HG03521 (cell line): Measurements from ENCODE around the gene PSMD12.
A peak's percentile ranks its signal among the peaks of the same experiment; 100 is the strongest.
"Not testable (repeated sequence)": the region's sequence is repeated elsewhere in the genome, so short reads cannot be mapped to it uniquely, and the experiment has no call there.

Experiments used
- ATAC-seq: cut with Tn5 transposase; IDR thresholded peaks from one replicate; pipeline ENCODE4 v1.9.1; 2021; ENCODE audit warnings: mild to moderate bottlenecking, moderate library complexity; ENCODE audit not compliant: unreplicated experiment

Gene PSMD12

GRCh38 chr17:67366193-67367157, at the start of gene PSMD12:
PSMD12 (minus strand) TSS chr17:67366577; CDS start chr17:67366519, 58 bp downstream.
- peak; percentile 86 for ATAC-seq

- no peak for ATAC-seq
These were observed 48.9 kb upstream of the PSMD12 start for GRCh38 chr17:67415291-67415690.

- no peak for ATAC-seq
These were observed 48.2 kb upstream of the PSMD12 start for GRCh38 chr17:67414559-67414958.

GRCh38 chr17:67414130-67414529, 47.8 kb upstream of the PSMD12 start:
- no peak for ATAC-seq

GRCh38 chr17:67413388-67413787, 47.0 kb upstream of the PSMD12 start:
- ATAC-seq: no peak

GRCh38 chr17:67412941-67413340, 46.6 kb upstream of the PSMD12 start:
- no peak for ATAC-seq

- ATAC-seq: no peak
These were observed 45.7 kb upstream of the PSMD12 start for GRCh38 chr17:67412032-67412431.

GRCh38 chr17:67411397-67411796, 45.0 kb upstream of the PSMD12 start:
- no peak for ATAC-seq

GRCh38 chr17:67408455-67408830, 42.1 kb upstream of the PSMD12 start:
- not testable (repeated sequence) for ATAC-seq

GRCh38 chr17:67403483-67403882, 37.1 kb upstream of the PSMD12 start:
- no peak for ATAC-seq

- ATAC-seq: no peak
These were observed 36.7 kb upstream of the PSMD12 start for GRCh38 chr17:67403065-67403464.

GRCh38 chr17:67401598-67402504, 35.5 kb upstream of the PSMD12 start:
- no peak for ATAC-seq

- ATAC-seq: no peak
These were observed 34.7 kb upstream of the PSMD12 start for GRCh38 chr17:67401106-67401505.

- ATAC-seq: no peak
These were observed 33.8 kb upstream of the PSMD12 start for GRCh38 chr17:67400193-67400592.

- no peak for ATAC-seq
These were observed 33.3 kb upstream of the PSMD12 start for GRCh38 chr17:67399676-67400075.

- no peak for ATAC-seq
These were observed 27.5 kb upstream of the PSMD12 start for GRCh38 chr17:67393809-67394397.

GRCh38 chr17:67392111-67392510, 25.7 kb upstream of the PSMD12 start:
- ATAC-seq: no peak

GRCh38 chr17:67390646-67391361, 24.4 kb upstream of the PSMD12 start:
- peak; percentile 79 for ATAC-seq

GRCh38 chr17:67390006-67390645, 23.7 kb upstream of the PSMD12 start:
- ATAC-seq: no peak

- ATAC-seq: no peak
These were observed 22.6 kb upstream of the PSMD12 start for GRCh38 chr17:67388986-67389385.
